ENCODE results near the gene PCGF3. TPM values are rescaled to one million over a fixed set of nuclear protein-coding genes. Genes with fewer than 3 reads are reported as not detected.
"Not testable (repeated sequence)": the region's sequence is repeated elsewhere in the genome, so short reads cannot be mapped to it uniquely, and the experiment has no call there.

Gene PCGF3
- total and polyA plus RNA-seq, 12 donors: 17.5 to 50.8 (median 21.9) TPM

DNA sequence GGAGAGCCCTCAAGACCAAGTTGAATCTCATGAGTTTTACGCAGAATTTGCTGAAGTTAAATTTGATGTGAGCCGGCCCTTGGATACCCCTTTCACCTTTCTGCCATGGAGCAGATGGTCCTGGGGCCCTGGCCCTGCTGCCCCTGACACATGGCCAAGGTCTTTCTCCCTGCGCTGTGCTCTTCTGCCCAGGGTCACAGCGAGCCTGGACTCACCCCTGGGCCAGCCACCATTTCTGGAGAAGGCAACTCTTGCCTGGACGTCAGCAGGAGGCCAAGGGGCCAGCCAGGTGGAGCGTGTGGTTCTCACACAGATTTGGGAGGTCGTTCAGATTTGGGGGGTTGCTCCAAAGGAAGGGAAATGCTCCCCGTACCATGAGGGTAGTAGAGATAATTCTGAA, 30.0 kb downstream of the PCGF3 start:
- Histone ChIP-seq H3K27me3 (no peaks in the 10 kb centered on the region), H3K36me3 (peaks cover 4 to 89% (median 61%) of the 10 kb centered on the region in 9 donors), H3K4me1 (no peaks in the 10 kb centered on the region), H3K9me3 (no peaks in the 10 kb centered on the region), H3K27ac (no peak overlapping the region), H3K4me3 (no peak overlapping the region)
- TF ChIP-seq CTCF (IDR thresholded peaks at IDR 0.05): no peak
- ATAC-seq (no peak), DNase-seq (no peak)
- 96% methylated on average over 8 of the region's 8 CpGs for WGBS, 2 donors
- intact Hi-C loops (cut with DNase I): no loop called here

DNA sequence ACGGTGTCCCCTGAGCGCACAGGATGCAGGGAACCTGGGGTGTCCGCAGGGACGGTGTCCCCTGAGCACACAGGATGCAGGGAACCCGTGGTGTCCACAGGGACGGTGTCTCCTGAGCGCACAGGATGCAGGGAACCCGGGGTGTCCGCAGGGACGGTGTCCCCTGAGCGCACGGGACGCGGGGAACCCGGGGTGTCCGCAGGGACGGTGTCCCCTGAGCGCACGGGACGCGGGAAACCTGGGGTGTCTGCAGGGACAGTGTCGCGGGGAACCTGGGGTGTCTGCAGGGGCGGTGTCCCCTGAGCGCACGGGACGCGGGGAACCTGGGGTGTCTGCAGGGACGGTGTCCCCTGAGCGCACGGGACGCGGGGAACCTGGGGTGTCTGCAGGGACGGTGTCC, 30.9 kb downstream of the PCGF3 start:
- intact Hi-C loops (cut with DNase I); H3K4me3 ChIP-seq; H3K9me3 ChIP-seq; DNase-seq; ATAC-seq; H3K4me1 ChIP-seq; H3K27ac ChIP-seq; H3K27me3 ChIP-seq: not testable (repeated sequence)
- WGBS, 2 donors: 94 to 96% methylated on average over 22 to 33 of the region's 34 CpGs
- H3K36me3 ChIP-seq: peaks cover 4 to 91% (median 54%) of the 10 kb centered on the region in 9 donors

- no peak for TF ChIP-seq CTCF (IDR thresholded peaks at IDR 0.05)
- Histone ChIP-seq H3K27ac (no peak overlapping the region), H3K9me3 (no peaks in the 10 kb centered on the region), H3K4me3 (no peak overlapping the region), H3K4me1 (no peaks in the 10 kb centered on the region), H3K36me3 (peaks cover 4 to 91% (median 49%) of the 10 kb centered on the region in 9 donors), H3K27me3 (no peaks in the 10 kb centered on the region)
- ATAC-seq (no peak), DNase-seq (no peak)
- intact Hi-C loops (cut with DNase I): no loop called here
- 91 to 95% methylated on average over 16 of the region's 16 CpGs for WGBS, 2 donors
These were observed 33.2 kb downstream of the PCGF3 start for GRCh38 chr4:738781-739280.

DNA sequence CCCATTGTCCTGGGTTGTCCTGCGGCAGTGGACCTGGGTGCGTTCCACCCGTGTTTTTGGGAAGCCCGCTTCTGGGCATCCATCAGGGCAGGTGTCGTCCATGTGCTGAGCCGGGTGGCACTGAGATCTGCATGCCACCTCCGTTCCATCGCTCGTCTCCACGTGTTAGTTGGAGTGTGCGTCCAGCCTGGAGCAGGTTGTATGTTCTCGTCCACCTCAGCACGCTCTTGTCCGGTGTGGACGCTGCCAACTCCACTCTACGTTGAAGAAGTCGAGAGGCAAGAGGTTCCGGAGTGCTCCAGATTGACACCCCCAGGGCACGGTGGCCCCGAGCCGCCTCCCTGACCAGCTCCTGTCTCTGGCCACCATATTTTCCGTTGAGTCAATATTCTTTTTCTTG, 33.9 kb downstream of the PCGF3 start:
- WGBS, 2 donors: 96 to 98% methylated on average over 22 of the region's 22 CpGs
- intact Hi-C loops (cut with DNase I): no loop called here

More for the DNA sequence above, 33.9 kb downstream of the PCGF3 start:
- no peak for ATAC-seq
- Histone ChIP-seq H3K36me3 (peaks cover 4 to 91% (median 41%) of the 10 kb centered on the region in 9 donors), H3K9me3 (no peaks in the 10 kb centered on the region), H3K4me1 (no peaks in the 10 kb centered on the region), H3K27me3 (no peaks in the 10 kb centered on the region), H3K4me3 (no peak overlapping the region), H3K27ac (no peak overlapping the region)
- TF ChIP-seq CTCF (IDR thresholded peaks at IDR 0.05): no peak
- no peak for DNase-seq
